Stimulated activated CD4-positive, alpha-beta T cell treated with anti-CD3 and anti-CD28 coated beads, Interleukin-15, amount 100 ng/mL, for 1 hour (primary cell): ENCODE data around the gene CFAP43.

Source experiments
- DNase-seq, 2 donors: peaks; one replicate each; pipeline ENCODE4 v3.0.0-alpha.2; 2020; ENCODE audit warnings: low read depth in 1 of 2, low spot score in 1 of 2

Gene CFAP43

GRCh38 chr10:104231784-104232612, at the start of gene CFAP43:
Gene CFAP43 (minus strand): TSS chr10:104232364. CDS start chr10:104232246, 118 bp downstream.
- DNase-seq = peak; percentile 98 to 100

GRCh38 chr10:104281694-104282093, 49.5 kb upstream of the CFAP43 start:
- no peak for DNase-seq

- DNase-seq = no peak
Observed at GRCh38 chr10:104279550-104280259, 47.5 kb upstream of the CFAP43 start.

- no peak for DNase-seq
Observed at GRCh38 chr10:104277785-104278184, 45.6 kb upstream of the CFAP43 start.

- DNase-seq = no peak
Observed at GRCh38 chr10:104276192-104276591, 44.0 kb upstream of the CFAP43 start.

GRCh38 chr10:104274762-104275721, 42.9 kb upstream of the CFAP43 start:
- peak in 1 of 2 donors; percentile 36 for DNase-seq

- no peak for DNase-seq
Observed at GRCh38 chr10:104273899-104274575, 41.9 kb upstream of the CFAP43 start.

GRCh38 chr10:104273286-104273685, 41.1 kb upstream of the CFAP43 start:
- DNase-seq = no peak

GRCh38 chr10:104268713-104269645, 36.8 kb upstream of the CFAP43 start, which contains the start of gene GSTO2:
Gene GSTO2 (plus strand): TSS chr10:104269184. CDS start chr10:104274916, 5,732 bp downstream.
- peak; percentile 94 to 96 for DNase-seq

- DNase-seq = no peak
Observed at GRCh38 chr10:104268405-104268712, 36.2 kb upstream of the CFAP43 start.

- DNase-seq = no peak
Observed at GRCh38 chr10:104267721-104268404, 35.7 kb upstream of the CFAP43 start.

GRCh38 chr10:104264783-104265182, 32.6 kb upstream of the CFAP43 start:
- DNase-seq = no peak

- DNase-seq = no peak
Observed at GRCh38 chr10:104262055-104262454, 29.9 kb upstream of the CFAP43 start.

GRCh38 chr10:104260775-104261115, 28.6 kb upstream of the CFAP43 start:
- no peak for DNase-seq

- DNase-seq = no peak
Observed at GRCh38 chr10:104259999-104260774, 28.0 kb upstream of the CFAP43 start.

GRCh38 chr10:104259456-104259855, 27.3 kb upstream of the CFAP43 start:
- DNase-seq = no peak

- no peak for DNase-seq
Observed at GRCh38 chr10:104258209-104258608, 26.0 kb upstream of the CFAP43 start.

GRCh38 chr10:104257235-104257634, 25.1 kb upstream of the CFAP43 start:
- no peak for DNase-seq
